GM06990 (cell line): ENCODE results near the gene TMEM38A.

ENCODE experiments used
- DNase-seq: peaks from one replicate; pipeline ENCODE4 v3.0.0-alpha.2; 2011; ENCODE audit not compliant: insufficient read length; ENCODE audit errors: extremely low read depth
- H3K27me3 ChIP-seq: replicated peaks from 2 replicates; pipeline ENCODE4 v1.6.0; 2011; ENCODE audit warnings: low read length; ENCODE audit not compliant: control insufficient read depth, insufficient read depth
- H3K36me3 ChIP-seq: 2 replicates; pipeline ENCODE4 v1.5.1; 2011; ENCODE audit warnings: low read length; ENCODE audit not compliant: control insufficient read depth, insufficient read depth
- H3K4me3 ChIP-seq: replicated peaks from 2 replicates; pipeline ENCODE4 v1.5.1; 2011; ENCODE audit warnings: low read depth, mild to moderate bottlenecking, control low read depth, low read length
- CTCF ChIP-seq: IDR thresholded peaks from 2 replicates; pipeline ENCODE4 v1.5.1; 2011; ENCODE audit warnings: low read length, control low read depth, mild to moderate bottlenecking, inconsistent platforms; ENCODE audit not compliant: insufficient read depth, poor library complexity, severe bottlenecking

Gene TMEM38A

GRCh38 chr19:16627928-16628182, 33.1 kb upstream of the TMEM38A start:
- peaks cover 7% of the 10 kb centered on the region for H3K36me3 ChIP-seq
- DNase-seq: no peak
- TF ChIP-seq CTCF: no peak
- no peaks in the 10 kb centered on the region for H3K27me3 ChIP-seq
- H3K4me3 ChIP-seq: peak overlapping the region; percentile 95

GRCh38 chr19:16628183-16628983, 32.6 kb upstream of the TMEM38A start, which contains the start of gene MED26:
Gene MED26, minus strand, starts transcription at chr19:16628204. Its CDS starts 261 bp downstream, at chr19:16627943.
- peak; percentile 94 for DNase-seq
- TF ChIP-seq CTCF: no peak
- Histone ChIP-seq H3K36me3 (peaks cover 7% of the 10 kb centered on the region), H3K4me3 (peak within 1 kb of the TSS; percentile 95), H3K27me3 (no peaks in the 10 kb centered on the region)

- TF ChIP-seq CTCF: no peak
- H3K4me3 ChIP-seq: peak overlapping the region; percentile 90
- H3K36me3 ChIP-seq: peaks cover 7% of the 10 kb centered on the region
Measured at GRCh38 chr19:16628984-16629691, 31.8 kb upstream of the TMEM38A start.

GRCh38 chr19:16631465-16631864, 29.5 kb upstream of the TMEM38A start:
- TF ChIP-seq CTCF: no peak
- H3K36me3 ChIP-seq: peaks cover 8% of the 10 kb centered on the region
- DNase-seq: no peak
- no peak overlapping the region for H3K4me3 ChIP-seq
- no peaks in the 10 kb centered on the region for H3K27me3 ChIP-seq

More at GRCh38 chr19:16628984-16629691, 31.8 kb upstream of the TMEM38A start:
- DNase-seq: no peak
- no peaks in the 10 kb centered on the region for H3K27me3 ChIP-seq

- peaks cover 17% of the 10 kb centered on the region for H3K36me3 ChIP-seq
- H3K27me3 ChIP-seq: no peaks in the 10 kb centered on the region
- no peak for DNase-seq
- H3K4me3 ChIP-seq: no peak overlapping the region
- no peak for TF ChIP-seq CTCF
Measured at GRCh38 chr19:16637535-16637934, 23.4 kb upstream of the TMEM38A start.
